Keratinocyte (primary cell): Measurements from ENCODE around the gene ZNF397. TPM values are rescaled to one million over a fixed set of nuclear protein-coding genes. Genes with fewer than 3 reads are reported as not detected.
A peak's percentile ranks its signal among the peaks of the same experiment; 100 is the strongest.

Source experiments
- DNase-seq: peaks from one replicate; pipeline ENCODE4 v3.0.0-alpha.2; 2011; ENCODE audit warnings: low read depth, missing footprints, low spot score
- FAIRE-seq: peaks from 2 replicates; lab custom pipeline; 2011; peaks lifted over from hg19 to GRCh38; lab: Jason Lieb, UNC
- H2AFZ ChIP-seq: 2 replicates; pipeline ENCODE4 v1.6.0; 2012; ENCODE audit warnings: low read length, control low read depth, inconsistent platforms; ENCODE audit not compliant: control insufficient read depth
- H3K27ac ChIP-seq: 2 replicates; pipeline ENCODE4 v1.5.1; 2011; ENCODE audit warnings: low read length; ENCODE audit not compliant: control insufficient read depth, insufficient read depth
- H3K27me3 ChIP-seq: 3 replicates; pipeline ENCODE4 v1.6.0; 2011; ENCODE audit warnings: low read length; ENCODE audit not compliant: control insufficient read depth, insufficient read depth; ENCODE audit errors: extremely low read depth
- H3K36me3 ChIP-seq, 2 experiments: 2 replicates in 1 of 2; 3 replicates in 1 of 2; pipeline ENCODE4 v1.5.1; 2011; ENCODE audit warnings: low read length in 2 of 2, mild to moderate bottlenecking in 1 of 2; ENCODE audit not compliant: control insufficient read depth in 2 of 2, insufficient read depth in 2 of 2; ENCODE audit errors: extremely low read depth in 1 of 2
- H3K4me1 ChIP-seq: 3 replicates; pipeline ENCODE4 v1.5.1; 2011; ENCODE audit warnings: low read length; ENCODE audit not compliant: control insufficient read depth, insufficient read depth; ENCODE audit errors: extremely low read depth
- H3K4me2 ChIP-seq: 3 replicates; pipeline ENCODE4 v1.6.0; 2011; ENCODE audit warnings: low read depth, low read length; ENCODE audit not compliant: control insufficient read depth, insufficient read depth; ENCODE audit errors: extremely low read depth
- H3K4me3 ChIP-seq, 3 experiments: fragments of 200-600 bp in 1 of 3; sonication (generic) in 1 of 3; 2 replicates in 2 of 3; 3 replicates in 1 of 3; pipeline ENCODE4 v1.5.1; 2011 to 2016; ENCODE audit warnings: low read length in 3 of 3, mild to moderate bottlenecking in 3 of 3, control low read depth in 2 of 3, inconsistent platforms in 1 of 3, low read depth in 1 of 3, mixed read lengths in 1 of 3, mixed run types in 1 of 3, moderate library complexity in 1 of 3; ENCODE audit not compliant: control insufficient read depth in 2 of 3, insufficient read depth in 2 of 3; ENCODE audit errors: extremely low read depth in 1 of 3
- H3K79me2 ChIP-seq: 2 replicates; pipeline ENCODE4 v1.6.0; 2012; ENCODE audit warnings: low read length; ENCODE audit not compliant: control insufficient read depth, insufficient read depth
- H3K9ac ChIP-seq: 3 replicates; pipeline ENCODE4 v1.6.0; 2011; ENCODE audit warnings: low read length; ENCODE audit not compliant: control insufficient read depth, insufficient read depth; ENCODE audit errors: extremely low read depth
- H3K9me1 ChIP-seq: 3 replicates; pipeline ENCODE4 v1.6.0; 2011; ENCODE audit warnings: low read length; ENCODE audit not compliant: control insufficient read depth, insufficient read depth; ENCODE audit errors: extremely low read depth
- H3K9me3 ChIP-seq: 2 replicates; pipeline ENCODE4 v1.5.1; 2012; ENCODE audit warnings: low read depth, low read length; ENCODE audit not compliant: control insufficient read depth
- H4K20me1 ChIP-seq: 3 replicates; pipeline ENCODE4 v1.6.0; 2011; ENCODE audit warnings: low read length; ENCODE audit not compliant: control insufficient read depth, insufficient read depth; ENCODE audit errors: extremely low read depth
- CTCF ChIP-seq, 3 experiments: IDR thresholded peaks in 1 of 3; conservative IDR thresholded peaks in 1 of 3; optimal IDR thresholded peaks in 1 of 3; 2 replicates in 2 of 3; 3 replicates in 1 of 3; pipeline versions ENCODE3 to v1.5.1; 2011; ENCODE audit warnings: low read length in 3 of 3, mild to moderate bottlenecking in 3 of 3, moderate library complexity in 2 of 3, control low read depth in 1 of 3, inconsistent platforms in 1 of 3; ENCODE audit not compliant: insufficient read depth in 2 of 3; ENCODE audit errors: extremely low read depth in 1 of 3
- EZH2 ChIP-seq: IDR thresholded peaks from one replicate; pipeline ENCODE4 v1.6.1; 2012; ENCODE audit warnings: inconsistent platforms, mild to moderate bottlenecking, low read length, moderate library complexity
- dilution Hi-C: fragments of 300-500 bp; cut with MboI; formaldehyde crosslinking; loops from one replicate; pipeline ENCODE4 v1.7.0; 2020; ENCODE audit warnings: low sequenced_read_pairs; ENCODE audit not compliant: extremely low pct_ligation_motif_present
- polyA plus RNA-seq, 5 experiments: library from polyadenylated mRNA; depleted of rRNA in 3 of 5; stranded (reverse) in 3 of 5; stranded (forward) in 1 of 5; unstranded in 1 of 5; fragments of >200 nt; gene quantifications; 1 replicate in 1 of 5; 2 replicates in 3 of 5; 3 replicates in 1 of 5; pipeline versions ENCODE4 v1.2.1 to v1.2.3, GENCODE V29; 2011 to 2012; ENCODE audit warnings: missing spikeins in 2 of 5, low read depth in 1 of 5, low replicate concordance in 1 of 5

ZNF397 gene
- polyA plus RNA-seq, 1 donor (not counting 4 experiments of a cell fraction or from before 2014, with no cell fraction given) = 8.7 TPM

GRCh38 chr18:35289293-35289692, 48.5 kb downstream of the ZNF397 start:
- no peak for TF ChIP-seq CTCF (optimal IDR thresholded peaks at IDR 0.05 in 1 of 3, IDR thresholded peaks at IDR 0.05 in 1 of 3, conservative IDR thresholded peaks at IDR 0.05 in 1 of 3; ENCODE audit: extremely low read depth in 1 of 3, insufficient read depth in 2 of 3, low read length in 3 of 3)
- TF ChIP-seq EZH2 = no peak
- H3K9me1 ChIP-seq = no peaks in the 10 kb centered on the region
- H3K36me3 ChIP-seq = peaks cover 5 to 8% of the 10 kb centered on the region in 2 experiments
- peaks cover 73% of the 10 kb centered on the region for H3K79me2 ChIP-seq
- peak overlapping the region; percentile 87 for H3K4me2 ChIP-seq
- H4K20me1 ChIP-seq = no peaks in the 10 kb centered on the region
- peaks cover 8% of the 10 kb centered on the region for H3K9me3 ChIP-seq
- H3K27ac ChIP-seq = peak overlapping the region; percentile 95
- peak overlapping the region; percentile 53 to 91 (median 73) for H3K4me3 ChIP-seq
- peak overlapping the region; percentile 95 for H2AFZ ChIP-seq
- H3K27me3 ChIP-seq = no peaks in the 10 kb centered on the region
- H3K4me1 ChIP-seq = peaks cover 8% of the 10 kb centered on the region
- DNase-seq (no peak), FAIRE-seq (no peak)
- peak overlapping the region; percentile 88 for H3K9ac ChIP-seq
- dilution Hi-C loops = no loop called here

DNA sequence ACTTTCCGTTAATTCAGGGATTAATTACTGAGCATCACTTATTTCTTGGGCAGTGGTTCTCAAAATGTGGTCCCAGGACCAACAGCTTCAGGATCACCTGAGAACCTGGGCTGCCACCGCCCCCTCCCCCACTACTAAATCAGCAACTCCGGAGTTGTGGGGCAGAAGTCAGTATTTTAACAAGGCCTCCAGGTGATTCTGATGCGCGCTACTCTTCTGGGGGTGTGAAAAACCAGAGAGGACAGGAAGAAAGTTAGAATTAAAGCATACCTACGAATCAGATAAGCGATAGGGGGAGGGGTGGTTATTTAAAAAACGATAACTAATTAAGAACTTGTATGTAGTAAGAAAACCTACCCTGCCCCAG, 48.9 kb downstream of the ZNF397 start:
- TF ChIP-seq EZH2 = no peak
- TF ChIP-seq CTCF (optimal IDR thresholded peaks at IDR 0.05 in 1 of 3, IDR thresholded peaks at IDR 0.05 in 1 of 3, conservative IDR thresholded peaks at IDR 0.05 in 1 of 3; ENCODE audit: extremely low read depth in 1 of 3, insufficient read depth in 2 of 3, low read length in 3 of 3) = no peak
- peak overlapping the region; percentile 95 for H2AFZ ChIP-seq
- H3K36me3 ChIP-seq = peaks cover 5% of the 10 kb centered on the region in 2 experiments
- H3K9me3 ChIP-seq = peaks cover 4% of the 10 kb centered on the region
- H3K79me2 ChIP-seq = peaks cover 73% of the 10 kb centered on the region
- H3K27ac ChIP-seq = peak overlapping the region; percentile 95
- FAIRE-seq = no peak
- H3K27me3 ChIP-seq = no peaks in the 10 kb centered on the region
- dilution Hi-C loops = no loop called here
- peak overlapping the region; percentile 87 for H3K4me2 ChIP-seq
- no peaks in the 10 kb centered on the region for H4K20me1 ChIP-seq
- H3K9me1 ChIP-seq = no peaks in the 10 kb centered on the region
- H3K9ac ChIP-seq = peak overlapping the region; percentile 88
- DNase-seq = no peak
- H3K4me3 ChIP-seq = peak overlapping the region; percentile 53 to 91 (median 73)
- H3K4me1 ChIP-seq = peaks cover 8% of the 10 kb centered on the region
